8988T (cell line): ENCODE data around the gene SPACA1.

Experiments
- DNase-seq: peaks from one replicate; pipeline ENCODE4 v3.0.0; 2011

SPACA1 gene

GRCh38 chr6:88107241-88107640 lies 59.6 kb downstream of the SPACA1 start:
- DNase-seq = no peak

GRCh38 chr6:88111991-88112390 lies 64.3 kb downstream of the SPACA1 start:
- DNase-seq = no peak

- DNase-seq = no peak
These were observed 67.2 kb downstream of the SPACA1 start for GRCh38 chr6:88114838-88115237.

GRCh38 chr6:88115307-88115706 lies 67.7 kb downstream of the SPACA1 start:
- DNase-seq = no peak

GRCh38 chr6:88116276-88116675 lies 68.6 kb downstream of the SPACA1 start:
- DNase-seq = no peak
